ENCODE measurements around the gene MYOZ3.
A peak's percentile ranks its signal among the peaks of the same experiment; 100 is the strongest.

The MYOZ3 gene

DNA sequence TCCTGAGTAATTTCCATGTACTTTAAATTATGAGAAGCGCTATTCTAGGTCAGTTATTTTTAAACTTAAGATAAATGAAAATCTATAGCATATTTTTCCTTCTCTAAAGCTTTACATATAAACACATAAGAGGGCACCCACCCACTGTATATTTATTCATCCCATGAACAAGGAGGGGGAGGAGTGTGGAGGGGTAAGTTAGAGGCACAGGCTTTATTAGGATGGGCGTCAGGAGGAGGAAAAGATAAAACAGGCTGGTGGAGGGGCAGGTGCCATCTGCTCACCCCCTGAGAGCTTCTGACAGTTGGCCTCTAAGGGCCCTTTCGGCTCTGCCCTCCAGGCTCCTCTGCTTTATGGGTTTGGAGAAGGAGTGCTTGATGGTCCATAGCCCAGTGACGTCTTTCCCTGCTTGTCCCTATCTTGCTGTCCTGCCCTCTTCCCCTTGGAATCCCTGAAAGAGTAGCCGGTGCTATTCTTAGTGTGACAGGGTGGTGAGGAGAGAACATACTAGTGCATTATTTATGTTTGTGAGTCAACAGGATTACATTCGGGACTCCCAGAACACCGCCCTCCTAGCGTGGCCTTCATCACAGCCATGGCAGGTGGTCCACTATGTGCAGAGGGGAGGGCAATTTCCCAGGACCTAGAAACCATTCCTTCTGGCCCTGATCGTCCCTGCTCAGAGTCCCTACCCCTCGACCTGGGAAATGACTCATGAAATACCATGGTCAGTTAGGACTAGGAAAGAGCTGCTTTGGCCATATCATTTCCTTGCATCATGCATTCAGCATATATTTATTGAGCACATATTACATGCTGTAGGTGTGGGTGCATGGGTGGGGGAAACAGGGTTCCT lies 28.5 kb upstream of the MYOZ3 start:
- no peak for DNase-seq (ENCODE audit: low spot score in 2 of 2)
- H3K9me3 ChIP-seq: no peaks in the 10 kb centered on the region
- in situ Hi-C loops (cut with MboI; ENCODE audit: low sequenced_read_pairs): no loop called here
- peaks cover 5% of the 10 kb centered on the region for H3K4me1 ChIP-seq
- H3K36me3 ChIP-seq (replicated peaks): no peaks in the 10 kb centered on the region
- no peak overlapping the region for H3K4me3 ChIP-seq
- H3K27me3 ChIP-seq (ENCODE audit: low read depth): no peaks in the 10 kb centered on the region

GRCh38 chr5:150633429-150633828 lies 27.6 kb upstream of the MYOZ3 start:
- no peaks in the 10 kb centered on the region for H3K27me3 ChIP-seq (ENCODE audit: low read depth)
- H3K9me3 ChIP-seq: no peaks in the 10 kb centered on the region
- H3K4me1 ChIP-seq: peaks cover 8% of the 10 kb centered on the region
- DNase-seq (ENCODE audit: low spot score in 2 of 2): no peak
- in situ Hi-C loops (cut with MboI; ENCODE audit: low sequenced_read_pairs): no loop called here
- H3K36me3 ChIP-seq (replicated peaks): no peaks in the 10 kb centered on the region
- no peak overlapping the region for H3K4me3 ChIP-seq

DNA sequence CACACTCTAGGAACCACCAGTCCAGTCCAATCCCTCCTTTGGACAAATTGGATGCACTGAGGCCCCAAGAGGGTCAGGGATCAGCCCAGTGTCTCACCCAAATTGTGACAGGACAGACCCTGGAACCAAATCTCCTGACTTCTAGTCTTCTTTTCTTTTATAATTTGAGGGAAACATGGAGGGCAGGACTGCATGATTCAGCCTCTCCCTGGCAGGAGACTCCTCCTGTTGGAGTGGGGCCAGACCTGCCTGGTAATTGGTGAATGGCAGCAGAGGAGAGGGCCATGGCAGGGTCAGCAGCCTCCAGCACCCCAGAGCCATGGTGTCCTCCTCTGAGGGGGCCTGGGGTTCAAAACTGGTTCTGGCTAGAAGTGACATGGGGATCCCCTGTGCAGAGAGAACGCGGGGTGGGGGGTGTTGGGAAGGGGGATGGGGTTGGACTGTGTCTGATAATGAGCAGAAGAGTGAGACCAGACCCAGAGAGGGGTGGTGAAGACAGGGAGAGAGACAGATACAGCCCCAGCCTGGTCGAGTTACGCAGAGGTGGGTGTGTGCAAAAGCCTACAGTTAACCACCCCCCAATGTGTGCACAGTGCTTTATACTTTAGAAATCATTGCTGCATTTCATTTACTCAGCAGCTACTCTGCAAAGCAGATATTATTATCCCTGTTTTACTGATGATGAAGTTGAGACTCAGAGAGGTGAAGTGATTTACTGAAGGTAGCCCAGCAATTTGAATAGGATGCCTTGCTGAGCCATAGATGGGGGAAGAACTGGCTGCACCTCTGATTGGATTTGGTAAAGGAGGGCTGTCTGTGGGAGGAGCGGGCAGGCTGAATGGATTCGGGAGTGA lies 24.4 kb upstream of the MYOZ3 start:
- no peak overlapping the region for H3K4me3 ChIP-seq
- no peaks in the 10 kb centered on the region for H3K36me3 ChIP-seq (replicated peaks)
- H3K9me3 ChIP-seq: no peaks in the 10 kb centered on the region
- peaks cover 8% of the 10 kb centered on the region for H3K4me1 ChIP-seq
- in situ Hi-C loops (cut with MboI; ENCODE audit: low sequenced_read_pairs): no loop called here
- no peak for DNase-seq (ENCODE audit: low spot score in 2 of 2)
- no peaks in the 10 kb centered on the region for H3K27me3 ChIP-seq (ENCODE audit: low read depth)

DNA sequence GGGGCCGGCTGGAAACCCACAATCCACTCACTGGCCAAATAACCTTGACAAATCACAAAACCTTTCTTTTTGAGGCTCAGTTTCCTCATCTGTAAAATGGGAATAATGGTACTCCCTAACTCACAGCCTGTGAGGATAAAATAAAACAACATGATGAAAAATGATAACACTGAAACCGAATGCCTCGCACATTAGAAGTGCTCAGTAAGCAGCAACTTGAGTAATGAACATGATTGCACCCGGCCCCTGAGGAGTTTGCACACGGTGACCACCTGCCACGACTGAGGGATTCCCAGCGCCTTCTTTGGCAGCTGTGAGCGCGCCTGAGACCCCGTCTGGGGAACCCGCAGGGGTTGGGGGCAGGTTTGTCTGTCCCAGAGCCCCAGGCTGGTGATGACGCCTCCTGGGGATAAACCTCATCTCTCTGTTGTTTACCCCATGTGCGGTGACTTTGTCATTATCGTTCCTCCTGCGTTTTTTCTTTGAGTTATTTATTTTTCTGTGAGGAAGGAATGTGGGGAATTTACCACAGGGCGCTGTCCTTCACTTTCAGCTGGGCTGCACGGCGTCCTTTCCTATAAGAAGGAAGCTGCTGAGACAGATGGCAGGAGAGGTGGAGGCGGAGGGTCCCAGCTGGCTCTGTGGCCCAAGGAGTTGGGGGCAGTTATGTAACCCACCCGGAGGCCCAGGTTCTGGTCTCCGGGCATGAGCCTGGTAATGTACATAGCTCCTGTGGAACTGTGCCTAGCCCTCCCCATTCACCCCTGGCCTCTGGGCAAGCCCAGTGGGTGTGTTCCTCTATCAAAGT lies 23.6 kb upstream of the MYOZ3 start:
- peak; percentile 68 to 69 for DNase-seq (ENCODE audit: low spot score in 2 of 2)
- no peaks in the 10 kb centered on the region for H3K36me3 ChIP-seq (replicated peaks)
- no peaks in the 10 kb centered on the region for H3K27me3 ChIP-seq (ENCODE audit: low read depth)
- in situ Hi-C loops (cut with MboI; ENCODE audit: low sequenced_read_pairs): no loop called here
- peaks cover 8% of the 10 kb centered on the region for H3K4me1 ChIP-seq
- no peaks in the 10 kb centered on the region for H3K9me3 ChIP-seq
- no peak overlapping the region; the same call in 1 of the 2 replicates for H3K4me3 ChIP-seq

GRCh38 chr5:150638053-150638444 lies 23.0 kb upstream of the MYOZ3 start:
- H3K4me3 ChIP-seq: no peak overlapping the region
- in situ Hi-C loops (cut with MboI; ENCODE audit: low sequenced_read_pairs): no loop called here

DNA sequence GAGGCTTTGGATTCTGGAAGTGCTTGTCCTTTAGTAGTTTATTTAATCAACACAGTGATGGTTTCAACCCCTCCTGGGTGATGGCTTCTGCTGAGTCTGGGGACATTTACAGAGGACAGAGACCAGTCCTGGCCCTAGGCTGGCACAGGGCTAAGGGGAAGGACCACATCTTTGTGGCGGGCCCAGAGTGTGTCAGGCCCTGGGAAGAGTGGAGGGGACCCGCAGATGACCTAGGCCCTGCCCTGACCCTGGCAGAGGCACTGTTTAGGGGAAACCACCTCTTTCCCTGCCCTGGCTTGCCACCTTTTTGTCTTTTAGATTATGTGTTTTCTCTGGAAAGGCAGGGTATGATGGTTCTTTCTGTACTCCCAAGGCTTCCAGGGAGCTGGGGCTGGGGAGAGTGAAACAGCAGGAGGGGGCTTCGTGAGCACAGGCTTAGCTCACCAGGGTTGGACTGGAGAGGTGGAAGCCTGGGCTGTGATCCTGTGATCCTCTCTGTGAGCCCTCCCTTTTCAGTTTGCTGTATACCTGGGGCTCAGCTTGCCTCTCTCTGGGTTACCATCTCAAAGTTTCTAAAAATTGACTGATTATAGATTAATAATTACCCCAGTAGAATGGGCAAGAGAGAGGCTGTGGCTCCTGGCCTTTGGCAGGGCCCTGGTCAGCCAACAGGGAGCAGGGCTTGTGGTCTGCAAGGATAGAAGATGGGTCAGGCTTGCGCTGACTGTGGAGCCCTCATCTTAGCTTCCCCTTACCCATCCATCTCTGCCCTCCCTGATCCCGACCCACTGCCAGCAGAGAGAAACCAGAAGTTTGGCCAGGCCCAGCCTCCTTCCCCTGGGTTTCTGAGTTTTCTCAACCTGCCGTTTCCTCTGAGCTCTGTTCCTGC lies 22.3 kb upstream of the MYOZ3 start:
- Histone ChIP-seq H3K4me3 (no peak overlapping the region), H3K27me3 (ENCODE audit: low read depth) (no peaks in the 10 kb centered on the region), H3K9me3 (no peaks in the 10 kb centered on the region), H3K36me3 (replicated peaks) (no peaks in the 10 kb centered on the region), H3K4me1 (peaks cover 8% of the 10 kb centered on the region)
- in situ Hi-C loops (cut with MboI; ENCODE audit: low sequenced_read_pairs): no loop called here
- DNase-seq (ENCODE audit: low spot score in 2 of 2): no peak

More at GRCh38 chr5:150638053-150638444, 23.0 kb upstream of the MYOZ3 start:
- no peaks in the 10 kb centered on the region for H3K27me3 ChIP-seq (ENCODE audit: low read depth)
- no peak for DNase-seq (ENCODE audit: low spot score in 2 of 2)
- peaks cover 8% of the 10 kb centered on the region for H3K4me1 ChIP-seq
- H3K9me3 ChIP-seq: no peaks in the 10 kb centered on the region
- no peaks in the 10 kb centered on the region for H3K36me3 ChIP-seq (replicated peaks)

DNA sequence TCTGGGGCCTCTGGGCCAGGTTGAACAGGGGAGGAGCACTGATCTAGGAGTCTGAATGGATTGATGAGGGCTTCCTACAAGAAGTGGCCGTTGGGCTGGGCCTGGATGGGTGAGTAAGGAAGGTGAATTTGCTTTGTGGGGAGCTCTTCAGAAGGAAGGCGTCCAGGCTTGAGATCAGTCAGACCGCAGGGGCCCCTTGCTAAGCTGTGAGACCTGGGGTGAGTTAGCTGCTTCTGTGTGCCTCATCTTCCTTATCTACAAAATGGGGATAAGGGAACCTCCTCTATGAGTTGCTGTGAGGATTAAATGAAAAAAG lies 21.7 kb upstream of the MYOZ3 start:
- peaks cover 8% of the 10 kb centered on the region for H3K4me1 ChIP-seq
- H3K27me3 ChIP-seq (ENCODE audit: low read depth): no peaks in the 10 kb centered on the region
- H3K4me3 ChIP-seq: no peak overlapping the region
- in situ Hi-C loops (cut with MboI; ENCODE audit: low sequenced_read_pairs): no loop called here
- no peaks in the 10 kb centered on the region for H3K36me3 ChIP-seq (replicated peaks)
- no peak for DNase-seq (ENCODE audit: low spot score in 2 of 2)
- H3K9me3 ChIP-seq: no peaks in the 10 kb centered on the region

- DNase-seq (ENCODE audit: low spot score in 2 of 2): no peak
- Histone ChIP-seq H3K4me1 (peaks cover 12% of the 10 kb centered on the region), H3K27me3 (ENCODE audit: low read depth) (no peaks in the 10 kb centered on the region), H3K36me3 (replicated peaks) (no peaks in the 10 kb centered on the region), H3K4me3 (no peak overlapping the region), H3K9me3 (no peaks in the 10 kb centered on the region)
- in situ Hi-C loops (cut with MboI; ENCODE audit: low sequenced_read_pairs): no loop called here
These were observed 21.3 kb upstream of the MYOZ3 start for GRCh38 chr5:150639751-150640150.

- no peaks in the 10 kb centered on the region for H3K9me3 ChIP-seq
- H3K4me1 ChIP-seq: peaks cover 19% of the 10 kb centered on the region
- no peaks in the 10 kb centered on the region for H3K36me3 ChIP-seq (replicated peaks)
- in situ Hi-C loops (cut with MboI; ENCODE audit: low sequenced_read_pairs): no loop called here
- no peak for DNase-seq (ENCODE audit: low spot score in 2 of 2)
- no peak within 1 kb of the TSS for H3K4me3 ChIP-seq
- H3K27me3 ChIP-seq (ENCODE audit: low read depth): no peaks in the 10 kb centered on the region
These were observed 20.6 kb upstream of the MYOZ3 start, which contains the start of gene SYNPO for GRCh38 chr5:150640311-150641005. Gene SYNPO, plus strand, starts transcription at chr5:150640660. Its CDS starts 7,616 bp downstream, at chr5:150648276.

DNA sequence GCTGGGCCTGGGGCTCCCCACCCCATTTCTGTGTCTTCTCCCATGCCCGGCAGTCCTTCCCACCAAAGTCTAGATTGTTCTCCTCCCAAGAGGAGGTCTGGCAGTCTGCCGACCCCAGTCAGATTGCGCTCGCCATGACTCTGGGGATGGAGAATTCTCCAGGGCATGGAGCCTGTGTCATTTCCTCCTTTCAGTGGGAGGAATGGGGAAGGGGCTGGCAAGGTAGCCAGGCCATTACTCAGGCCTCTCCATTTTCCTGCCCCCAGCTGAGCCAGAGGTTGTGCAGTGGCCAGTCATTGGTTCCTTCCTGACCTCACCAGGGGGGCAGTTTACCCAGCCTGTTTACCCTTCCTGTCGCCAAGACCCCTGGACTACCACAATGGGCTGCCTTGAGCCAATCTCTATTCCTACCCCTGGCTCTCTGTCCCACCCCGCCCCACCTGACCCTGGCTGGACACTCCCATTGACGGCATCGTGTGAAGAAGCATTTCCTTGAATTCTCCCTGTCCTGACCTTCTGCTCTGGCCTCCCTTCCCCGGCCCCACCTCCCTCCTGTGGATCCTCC lies 20.0 kb upstream of the MYOZ3 start:
- Histone ChIP-seq H3K4me3 (no peak overlapping the region), H3K36me3 (replicated peaks) (no peaks in the 10 kb centered on the region), H3K9me3 (no peaks in the 10 kb centered on the region), H3K27me3 (ENCODE audit: low read depth) (no peaks in the 10 kb centered on the region), H3K4me1 (peaks cover 19% of the 10 kb centered on the region)
- no peak for DNase-seq (ENCODE audit: low spot score in 2 of 2)
- in situ Hi-C loops (cut with MboI; ENCODE audit: low sequenced_read_pairs): no loop called here

GRCh38 chr5:150641824-150642566 lies 19.1 kb upstream of the MYOZ3 start:
- H3K4me3 ChIP-seq: no peak overlapping the region
- no peaks in the 10 kb centered on the region for H3K9me3 ChIP-seq
- DNase-seq (ENCODE audit: low spot score in 2 of 2): no peak
- in situ Hi-C loops (cut with MboI; ENCODE audit: low sequenced_read_pairs): no loop called here
- peaks cover 19% of the 10 kb centered on the region for H3K4me1 ChIP-seq
- H3K36me3 ChIP-seq (replicated peaks): no peaks in the 10 kb centered on the region
- no peaks in the 10 kb centered on the region for H3K27me3 ChIP-seq (ENCODE audit: low read depth)

DNA sequence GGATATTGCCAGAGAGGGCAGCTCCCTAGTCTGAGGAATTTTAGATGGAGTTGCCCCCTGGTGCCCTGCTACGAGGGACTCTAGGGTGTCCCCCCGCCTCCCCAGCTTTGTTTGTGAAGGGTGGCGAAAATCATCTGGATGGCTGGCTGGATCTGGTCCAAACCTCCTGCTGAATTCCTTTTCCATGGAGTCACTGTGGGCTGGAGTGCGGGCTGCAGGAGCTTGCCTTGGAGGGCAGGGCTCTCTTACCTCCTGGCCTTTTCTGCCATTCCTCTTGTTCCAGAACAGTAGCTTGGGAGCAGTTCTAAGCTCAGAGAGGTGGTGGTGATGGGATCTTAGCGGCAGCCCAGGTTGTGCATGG lies 18.5 kb upstream of the MYOZ3 start:
- no peaks in the 10 kb centered on the region for H3K36me3 ChIP-seq (replicated peaks)
- no peaks in the 10 kb centered on the region for H3K9me3 ChIP-seq
- H3K4me3 ChIP-seq: no peak overlapping the region
- no peak for DNase-seq (ENCODE audit: low spot score in 2 of 2)
- no peaks in the 10 kb centered on the region for H3K27me3 ChIP-seq (ENCODE audit: low read depth)
- H3K4me1 ChIP-seq: peaks cover 14% of the 10 kb centered on the region
- in situ Hi-C loops (cut with MboI; ENCODE audit: low sequenced_read_pairs): no loop called here
